Gastroesophageal sphincter (tissue), 4 donors: Measurements from ENCODE around the gene BST1. TPM values are rescaled to one million over a fixed set of nuclear protein-coding genes. Genes with fewer than 3 reads are reported as not detected.

Source experiments
- ATAC-seq: fragments of 150-250 bp; one replicate; pipeline ENCODE4 v1.9.1; 2016; ENCODE audit warnings: mild to moderate bottlenecking, moderate library complexity
- H3K27ac ChIP-seq, 4 donors: fragments of 200-600 bp; sonication (generic) in 3 of 4; 1 replicate in 3 of 4; 2 replicates in 1 of 4; pipeline ENCODE4 v1.5.1; 2016 to 2019
- H3K27me3 ChIP-seq: fragments of 200-600 bp; sonication (generic); one replicate; pipeline ENCODE4 v1.5.1; 2019
- H3K36me3 ChIP-seq, 2 donors: fragments of 200-600 bp; sonication (generic); one replicate each; pipeline ENCODE4 v1.5.1; 2019; ENCODE audit warnings: control low read depth in 1 of 2
- H3K4me1 ChIP-seq, 3 donors: fragments of 200-600 bp; sonication (generic); 1 replicate in 2 of 3; 2 replicates in 1 of 3; pipeline ENCODE4 v1.5.1; 2016 to 2019; ENCODE audit warnings: control low read depth in 2 of 3
- H3K4me3 ChIP-seq, 2 donors: fragments of 200-600 bp; sonication (generic); one replicate each; pipeline ENCODE4 v1.5.1; 2019; ENCODE audit warnings: mild to moderate bottlenecking in 1 of 2, moderate library complexity in 1 of 2
- H3K9me3 ChIP-seq, 3 donors: fragments of 200-600 bp; sonication (generic); one replicate each; pipeline ENCODE4 v1.5.1; 2017 to 2019; ENCODE audit warnings: control low read depth in 2 of 3
- CTCF ChIP-seq, 4 experiments: fragments of 200-600 bp in 2 of 4; fragments of 450-650 bp in 2 of 4; sonication (generic) in 1 of 4; IDR thresholded peaks; one replicate each; pipeline ENCODE4 v1.5.1; 2017 to 2019; ENCODE audit warnings: antibody characterized with exemption in 4 of 4, mild to moderate bottlenecking in 2 of 4, moderate library complexity in 2 of 4
- EP300 ChIP-seq: sonication (generic); formaldehyde crosslinking; IDR thresholded peaks from one replicate; pipeline ENCODE4 v1.6.1; 2017; ENCODE audit warnings: antibody characterized with exemption, mild to moderate bottlenecking
- POLR2A ChIP-seq, 2 donors: fragments of 450-650 bp; IDR thresholded peaks; one replicate each; pipeline ENCODE4 v1.6.1; 2017; ENCODE audit warnings: antibody characterized with exemption in 2 of 2, mild to moderate bottlenecking in 2 of 2, moderate library complexity in 1 of 2
- POLR2AphosphoS5 ChIP-seq: sonication (generic); formaldehyde crosslinking; IDR thresholded peaks from one replicate; pipeline ENCODE4 v1.6.1; 2017; ENCODE audit warnings: antibody characterized with exemption
- WGBS, 2 donors: methylation state at CpG; one replicate each; pipeline ENCODE4 v1.1.5; 2018; ENCODE audit warnings: low coverage in 1 of 2; 5-methylcytosine and 5-hydroxymethylcytosine counted together
- total RNA-seq, 4 donors: library from RNA; depleted of rRNA; stranded (reverse); fragments of >200 nt; gene quantifications; one replicate each; pipeline ENCODE4 v1.1.0, GENCODE V29; 2016

Gene BST1
- total RNA-seq, 4 donors from 2014 or later: 0.62 to 9.3 (median 3.3) TPM

- 20% methylated on average over 2 of the region's 85 CpGs; no CpG with 5 or more reads in 1 of the 2 donors for WGBS, 2 donors
- no peaks in the 10 kb centered on the region for H3K9me3 ChIP-seq
Observed at GRCh38 chr4:15655223-15656037, 47.4 kb upstream of the BST1 start, which contains the start of gene FBXL5. Gene FBXL5 (minus strand): TSS chr4:15655357. CDS start chr4:15655287, 70 bp downstream.

GRCh38 chr4:15656038-15656470, 46.8 kb upstream of the BST1 start:
- Histone ChIP-seq H3K36me3 (no peaks in the 10 kb centered on the region), H3K27ac (peak overlapping the region; percentile 92 to 99 (median 98)), H3K27me3 (no peaks in the 10 kb centered on the region), H3K9me3 (no peaks in the 10 kb centered on the region), H3K4me3 (peak overlapping the region; percentile 80 to 99), H3K4me1 (peaks cover 1 to 57% (median 8%) of the 10 kb centered on the region in 3 donors)
- TF ChIP-seq POLR2AphosphoS5 (no peak), CTCF (IDR thresholded peaks at IDR 0.05) (no peak), POLR2A (IDR thresholded peaks at IDR 0.05) (no peak), EP300 (no peak)
- no peak for ATAC-seq
- 44% methylated on average over 12 of the region's 12 CpGs; no CpG with 5 or more reads in 1 of the 2 donors for WGBS, 2 donors

More at GRCh38 chr4:15655223-15656037, 47.4 kb upstream of the BST1 start, which contains the start of gene FBXL5:
- Histone ChIP-seq H3K4me1 (peaks cover 6 to 63% (median 11%) of the 10 kb centered on the region in 3 donors), H3K36me3 (no peaks in the 10 kb centered on the region), H3K27ac (peak within 1 kb of the TSS; percentile 92 to 99 (median 98)), H3K4me3 (peak within 1 kb of the TSS; percentile 80 to 99), H3K27me3 (no peaks in the 10 kb centered on the region)
- TF ChIP-seq POLR2AphosphoS5 (peak; percentile 80), CTCF (IDR thresholded peaks at IDR 0.05) (peak in 1 of 4 experiments; percentile 8), POLR2A (IDR thresholded peaks at IDR 0.05) (peak; percentile 89 to 93), EP300 (no peak)
- peak; percentile 93 for ATAC-seq

GRCh38 chr4:15657366-15657765, 45.5 kb upstream of the BST1 start:
- Histone ChIP-seq H3K36me3 (no peaks in the 10 kb centered on the region), H3K9me3 (no peaks in the 10 kb centered on the region), H3K27ac (no peak overlapping the region), H3K4me1 (peaks cover 0 to 43% (median 0%) of the 10 kb centered on the region in 3 donors), H3K4me3 (no peak overlapping the region), H3K27me3 (no peaks in the 10 kb centered on the region)
- TF ChIP-seq POLR2AphosphoS5 (no peak), EP300 (no peak), CTCF (IDR thresholded peaks at IDR 0.05) (no peak), POLR2A (IDR thresholded peaks at IDR 0.05) (no peak)
- no peak for ATAC-seq

GRCh38 chr4:15658136-15658770, 44.6 kb upstream of the BST1 start:
- H3K27me3 ChIP-seq: no peaks in the 10 kb centered on the region
- peaks cover 0 to 35% (median 0%) of the 10 kb centered on the region in 3 donors for H3K4me1 ChIP-seq
- 80 to 82% methylated on average over 1 to 3 of the region's 4 CpGs for WGBS, 2 donors
- no peak for TF ChIP-seq POLR2AphosphoS5
- no peak for TF ChIP-seq CTCF (IDR thresholded peaks at IDR 0.05)
- no peak for TF ChIP-seq EP300
- no peak for TF ChIP-seq POLR2A (IDR thresholded peaks at IDR 0.05)
- H3K27ac ChIP-seq: no peak overlapping the region
- no peak for ATAC-seq
- H3K36me3 ChIP-seq: no peaks in the 10 kb centered on the region
- no peak overlapping the region for H3K4me3 ChIP-seq
- no peaks in the 10 kb centered on the region for H3K9me3 ChIP-seq
